Liver (tissue), 9 donors: ENCODE data around the gene EP300. TPM values are rescaled to one million over a fixed set of nuclear protein-coding genes. Genes with fewer than 3 reads are reported as not detected.

Experiments
- DNase-seq: peaks from one replicate; pipeline ENCODE4 v3.0.0-alpha.2; 2017; ENCODE audit warnings: low spot score
- H3K27ac ChIP-seq, 2 donors: one replicate each; pipeline ENCODE4 v1.7.0; 2013; ENCODE audit warnings: inconsistent platforms in 2 of 2, low read length in 2 of 2, control low read depth in 1 of 2, low read depth in 1 of 2, mild to moderate bottlenecking in 1 of 2
- H3K27me3 ChIP-seq, 4 donors: one replicate each; pipeline versions ENCODE4 v1.6.1 to v1.7.0; 2013; ENCODE audit warnings: low read length in 3 of 4, inconsistent platforms in 1 of 4, mild to moderate bottlenecking in 1 of 4, moderate library complexity in 1 of 4; ENCODE audit not compliant: control insufficient read depth in 4 of 4, insufficient read depth in 4 of 4
- H3K36me3 ChIP-seq, 4 donors: one replicate each; pipeline versions ENCODE4 v1.6.1 to v1.7.0; 2013; ENCODE audit warnings: low read length in 3 of 4, mild to moderate bottlenecking in 3 of 4, low read depth in 1 of 4, moderate library complexity in 1 of 4; ENCODE audit not compliant: control insufficient read depth in 4 of 4, insufficient read depth in 3 of 4
- H3K4me1 ChIP-seq, 4 donors: one replicate each; pipeline versions ENCODE4 v1.6.1 to v1.7.0; 2013; ENCODE audit warnings: low read length in 3 of 4, mild to moderate bottlenecking in 3 of 4, moderate library complexity in 1 of 4; ENCODE audit not compliant: control insufficient read depth in 4 of 4, insufficient read depth in 4 of 4
- H3K4me3 ChIP-seq, 3 donors: one replicate each; pipeline versions ENCODE4 v1.6.1 to v1.7.0; 2013; ENCODE audit warnings: low read length in 3 of 3, control low read depth in 1 of 3, low read depth in 1 of 3, mild to moderate bottlenecking in 1 of 3
- H3K9ac ChIP-seq, 2 donors: one replicate each; pipeline ENCODE4 v1.7.0; 2013; ENCODE audit warnings: low read length in 2 of 2, mild to moderate bottlenecking in 2 of 2, moderate library complexity in 2 of 2, control low read depth in 1 of 2, low read depth in 1 of 2
- H3K9me3 ChIP-seq, 4 donors: one replicate each; pipeline versions ENCODE4 v1.6.1 to v1.7.0; 2013; ENCODE audit warnings: low read length in 3 of 4; ENCODE audit not compliant: control insufficient read depth in 4 of 4
- EGR1 ChIP-seq, 2 donors: IDR thresholded peaks; 2 replicates each; pipeline ENCODE4 v1.6.1; 2016 to 2018; ENCODE audit warnings: antibody characterized with exemption in 2 of 2, low read depth in 2 of 2
- FOXA1 ChIP-seq: IDR thresholded peaks from 2 replicates; pipeline ENCODE4 v1.6.1; 2016; ENCODE audit warnings: antibody characterized with exemption
- FOXA2 ChIP-seq: IDR thresholded peaks from 2 replicates; pipeline ENCODE4 v1.6.1; 2016; ENCODE audit warnings: antibody characterized with exemption
- GABPA ChIP-seq, 2 donors: IDR thresholded peaks in 1 of 2; conservative IDR thresholded peaks in 1 of 2; 2 replicates each; pipeline ENCODE4 v1.6.1; 2016; ENCODE audit warnings: antibody characterized with exemption in 2 of 2, mild to moderate bottlenecking in 1 of 2, moderate library complexity in 1 of 2
- HNF4A ChIP-seq, 2 donors: conservative IDR thresholded peaks; 2 replicates each; pipeline ENCODE4 v1.6.1; 2016; ENCODE audit warnings: antibody characterized with exemption in 2 of 2, mild to moderate bottlenecking in 2 of 2
- HNF4G ChIP-seq: IDR thresholded peaks from 2 replicates; pipeline ENCODE4 v1.6.1; 2016; ENCODE audit warnings: antibody characterized with exemption
- JUND ChIP-seq, 2 donors: IDR thresholded peaks; 2 replicates each; pipeline ENCODE4 v1.6.1; 2016; ENCODE audit warnings: antibody characterized with exemption in 2 of 2
- NR2F2 ChIP-seq: IDR thresholded peaks from 2 replicates; pipeline ENCODE4 v1.6.1; 2016; ENCODE audit warnings: antibody characterized with exemption
- RAD21 ChIP-seq, 2 donors: IDR thresholded peaks; 2 replicates each; pipeline ENCODE4 v1.6.1; 2016; ENCODE audit warnings: antibody characterized with exemption in 2 of 2, mild to moderate bottlenecking in 2 of 2
- RXRA ChIP-seq, 2 donors: IDR thresholded peaks; 2 replicates each; pipeline ENCODE4 v1.6.1; 2017 to 2018; ENCODE audit warnings: antibody characterized with exemption in 2 of 2, mild to moderate bottlenecking in 1 of 2
- SP1 ChIP-seq: IDR thresholded peaks from 2 replicates; pipeline ENCODE4 v1.6.1; 2018; ENCODE audit warnings: antibody characterized with exemption, mild to moderate bottlenecking
- TAF1 ChIP-seq: conservative IDR thresholded peaks from 2 replicates; pipeline ENCODE4 v1.6.1; 2016; ENCODE audit warnings: antibody characterized with exemption, mild to moderate bottlenecking
- YY1 ChIP-seq: IDR thresholded peaks from 2 replicates; pipeline ENCODE4 v1.6.1; 2016; ENCODE audit warnings: antibody characterized with exemption, mild to moderate bottlenecking
- WGBS: extraction: QIAGEN DNeasy Blood & Tissue Kit; methylation state at CpG from one replicate; pipeline ENCODE4 v1.1.7; 2013; 5-methylcytosine and 5-hydroxymethylcytosine counted together
- polyA plus RNA-seq, 2 donors: library from polyadenylated mRNA; stranded (reverse) in 1 of 2; unstranded in 1 of 2; fragments of 200-250 nt in 1 of 2; fragments of >200 nt in 1 of 2; fragmentation: Nextera tagmentation in 1 of 2; extraction: Ambion mirVana in 1 of 2; gene quantifications; one replicate each; pipeline versions ENCODE4 v1.2.1 to v1.2.3, GENCODE V29; 2013 to 2015
- total RNA-seq, 2 donors: library from RNA; depleted of rRNA; stranded (reverse); fragments of >200 nt; gene quantifications; one replicate each; pipeline ENCODE4 v1.2.3, GENCODE V29; 2014
- TF ChIP-seq, protein P1 (sequence below): IDR thresholded peaks from 2 replicates; pipeline ENCODE4 v1.6.1; 2016; ENCODE audit warnings: antibody characterized with exemption, mild to moderate bottlenecking
- TF ChIP-seq, protein P2 (sequence below): IDR thresholded peaks from 2 replicates; pipeline ENCODE4 v1.6.1; 2016; ENCODE audit warnings: antibody characterized with exemption
- TF ChIP-seq, protein P3 (sequence below): IDR thresholded peaks from 2 replicates; pipeline ENCODE4 v1.6.1; 2016; ENCODE audit warnings: antibody characterized with exemption
- TF ChIP-seq, protein P4 (sequence below): IDR thresholded peaks from 2 replicates; pipeline ENCODE4 v1.6.1; 2016; ENCODE audit warnings: antibody characterized with exemption
- TF ChIP-seq, protein P5 (sequence below): fragments of 150-350 bp; IDR thresholded peaks from 2 replicates; pipeline ENCODE4 v1.5.1; 2017; ENCODE audit warnings: improper control_type of control experiment, low read depth, low read length; ENCODE audit not compliant: missing input control
- donor health status: healthy.
- donor health status: healthy.
- donor health status: healthy.
- donor health status: healthy.
- donor health status: healthy.

EP300 gene
- total and polyA plus RNA-seq, 4 donors = 6.9 to 95.5 (median 31.9) TPM

DNA sequence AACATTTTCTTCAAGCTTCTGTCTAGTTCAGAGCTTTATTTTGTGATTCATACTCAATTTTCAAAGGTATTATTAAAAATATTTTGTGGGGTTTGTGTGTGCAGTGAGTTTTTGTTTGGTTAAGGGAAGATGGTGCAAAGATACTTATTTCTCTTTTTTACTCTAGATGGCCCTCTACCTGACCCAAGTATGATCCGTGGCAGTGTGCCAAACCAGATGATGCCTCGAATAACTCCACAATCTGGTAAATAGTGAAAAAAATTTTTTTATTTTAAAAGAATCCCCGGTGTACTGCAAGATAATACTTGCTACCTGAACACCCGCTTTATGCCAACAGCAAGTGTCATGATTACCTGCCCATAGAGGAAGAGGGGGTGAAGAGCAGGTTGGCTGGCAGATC is 54.2 kb downstream of the EP300 start:
- H3K27ac ChIP-seq = no peak overlapping the region
- TF ChIP-seq YY1 = no peak
- no peak for TF ChIP-seq EGR1 (IDR thresholded peaks at IDR 0.05; ENCODE audit: low read depth in 2 of 2)
- TF ChIP-seq HNF4A (conservative IDR thresholded peaks at IDR 0.05) = no peak
- TF ChIP-seq JUND (IDR thresholded peaks at IDR 0.05) = no peak
- no peak for TF ChIP-seq HNF4G
- no peak for TF ChIP-seq SP1
- TF ChIP-seq, protein P1, sequence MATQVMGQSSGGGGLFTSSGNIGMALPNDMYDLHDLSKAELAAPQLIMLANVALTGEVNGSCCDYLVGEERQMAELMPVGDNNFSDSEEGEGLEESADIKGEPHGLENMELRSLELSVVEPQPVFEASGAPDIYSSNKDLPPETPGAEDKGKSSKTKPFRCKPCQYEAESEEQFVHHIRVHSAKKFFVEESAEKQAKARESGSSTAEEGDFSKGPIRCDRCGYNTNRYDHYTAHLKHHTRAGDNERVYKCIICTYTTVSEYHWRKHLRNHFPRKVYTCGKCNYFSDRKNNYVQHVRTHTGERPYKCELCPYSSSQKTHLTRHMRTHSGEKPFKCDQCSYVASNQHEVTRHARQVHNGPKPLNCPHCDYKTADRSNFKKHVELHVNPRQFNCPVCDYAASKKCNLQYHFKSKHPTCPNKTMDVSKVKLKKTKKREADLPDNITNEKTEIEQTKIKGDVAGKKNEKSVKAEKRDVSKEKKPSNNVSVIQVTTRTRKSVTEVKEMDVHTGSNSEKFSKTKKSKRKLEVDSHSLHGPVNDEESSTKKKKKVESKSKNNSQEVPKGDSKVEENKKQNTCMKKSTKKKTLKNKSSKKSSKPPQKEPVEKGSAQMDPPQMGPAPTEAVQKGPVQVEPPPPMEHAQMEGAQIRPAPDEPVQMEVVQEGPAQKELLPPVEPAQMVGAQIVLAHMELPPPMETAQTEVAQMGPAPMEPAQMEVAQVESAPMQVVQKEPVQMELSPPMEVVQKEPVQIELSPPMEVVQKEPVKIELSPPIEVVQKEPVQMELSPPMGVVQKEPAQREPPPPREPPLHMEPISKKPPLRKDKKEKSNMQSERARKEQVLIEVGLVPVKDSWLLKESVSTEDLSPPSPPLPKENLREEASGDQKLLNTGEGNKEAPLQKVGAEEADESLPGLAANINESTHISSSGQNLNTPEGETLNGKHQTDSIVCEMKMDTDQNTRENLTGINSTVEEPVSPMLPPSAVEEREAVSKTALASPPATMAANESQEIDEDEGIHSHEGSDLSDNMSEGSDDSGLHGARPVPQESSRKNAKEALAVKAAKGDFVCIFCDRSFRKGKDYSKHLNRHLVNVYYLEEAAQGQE = no peak
- TF ChIP-seq, protein P2, sequence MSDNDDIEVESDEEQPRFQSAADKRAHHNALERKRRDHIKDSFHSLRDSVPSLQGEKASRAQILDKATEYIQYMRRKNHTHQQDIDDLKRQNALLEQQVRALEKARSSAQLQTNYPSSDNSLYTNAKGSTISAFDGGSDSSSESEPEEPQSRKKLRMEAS = no peak
- no peak for TF ChIP-seq FOXA1
- TF ChIP-seq, protein P3, sequence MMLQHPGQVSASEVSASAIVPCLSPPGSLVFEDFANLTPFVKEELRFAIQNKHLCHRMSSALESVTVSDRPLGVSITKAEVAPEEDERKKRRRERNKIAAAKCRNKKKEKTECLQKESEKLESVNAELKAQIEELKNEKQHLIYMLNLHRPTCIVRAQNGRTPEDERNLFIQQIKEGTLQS = no peak
- TF ChIP-seq GABPA (IDR thresholded peaks at IDR 0.05 in 1 of 2, conservative IDR thresholded peaks at IDR 0.05 in 1 of 2) = no peak
- no peak for TF ChIP-seq FOXA2
- TF ChIP-seq TAF1 = no peak
- TF ChIP-seq, protein P4, sequence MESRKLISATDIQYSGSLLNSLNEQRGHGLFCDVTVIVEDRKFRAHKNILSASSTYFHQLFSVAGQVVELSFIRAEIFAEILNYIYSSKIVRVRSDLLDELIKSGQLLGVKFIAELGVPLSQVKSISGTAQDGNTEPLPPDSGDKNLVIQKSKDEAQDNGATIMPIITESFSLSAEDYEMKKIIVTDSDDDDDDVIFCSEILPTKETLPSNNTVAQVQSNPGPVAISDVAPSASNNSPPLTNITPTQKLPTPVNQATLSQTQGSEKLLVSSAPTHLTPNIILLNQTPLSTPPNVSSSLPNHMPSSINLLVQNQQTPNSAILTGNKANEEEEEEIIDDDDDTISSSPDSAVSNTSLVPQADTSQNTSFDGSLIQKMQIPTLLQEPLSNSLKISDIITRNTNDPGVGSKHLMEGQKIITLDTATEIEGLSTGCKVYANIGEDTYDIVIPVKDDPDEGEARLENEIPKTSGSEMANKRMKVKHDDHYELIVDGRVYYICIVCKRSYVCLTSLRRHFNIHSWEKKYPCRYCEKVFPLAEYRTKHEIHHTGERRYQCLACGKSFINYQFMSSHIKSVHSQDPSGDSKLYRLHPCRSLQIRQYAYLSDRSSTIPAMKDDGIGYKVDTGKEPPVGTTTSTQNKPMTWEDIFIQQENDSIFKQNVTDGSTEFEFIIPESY = no peak
- no peak for TF ChIP-seq RXRA (IDR thresholded peaks at IDR 0.05)
- no peak for TF ChIP-seq RAD21 (IDR thresholded peaks at IDR 0.05)
- TF ChIP-seq NR2F2 = no peak
- TF ChIP-seq, protein P5, sequence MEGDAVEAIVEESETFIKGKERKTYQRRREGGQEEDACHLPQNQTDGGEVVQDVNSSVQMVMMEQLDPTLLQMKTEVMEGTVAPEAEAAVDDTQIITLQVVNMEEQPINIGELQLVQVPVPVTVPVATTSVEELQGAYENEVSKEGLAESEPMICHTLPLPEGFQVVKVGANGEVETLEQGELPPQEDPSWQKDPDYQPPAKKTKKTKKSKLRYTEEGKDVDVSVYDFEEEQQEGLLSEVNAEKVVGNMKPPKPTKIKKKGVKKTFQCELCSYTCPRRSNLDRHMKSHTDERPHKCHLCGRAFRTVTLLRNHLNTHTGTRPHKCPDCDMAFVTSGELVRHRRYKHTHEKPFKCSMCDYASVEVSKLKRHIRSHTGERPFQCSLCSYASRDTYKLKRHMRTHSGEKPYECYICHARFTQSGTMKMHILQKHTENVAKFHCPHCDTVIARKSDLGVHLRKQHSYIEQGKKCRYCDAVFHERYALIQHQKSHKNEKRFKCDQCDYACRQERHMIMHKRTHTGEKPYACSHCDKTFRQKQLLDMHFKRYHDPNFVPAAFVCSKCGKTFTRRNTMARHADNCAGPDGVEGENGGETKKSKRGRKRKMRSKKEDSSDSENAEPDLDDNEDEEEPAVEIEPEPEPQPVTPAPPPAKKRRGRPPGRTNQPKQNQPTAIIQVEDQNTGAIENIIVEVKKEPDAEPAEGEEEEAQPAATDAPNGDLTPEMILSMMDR = no peak
- no peak for DNase-seq
- no peak overlapping the region for H3K9ac ChIP-seq
- H3K36me3 ChIP-seq = peaks cover 17 to 76% (median 72%) of the 10 kb centered on the region in 4 donors
- 80% methylated on average over 4 of the region's 4 CpGs for WGBS
- no peaks in the 10 kb centered on the region for H3K9me3 ChIP-seq
- H3K27me3 ChIP-seq = no peaks in the 10 kb centered on the region
- no peaks in the 10 kb centered on the region for H3K4me1 ChIP-seq
- H3K4me3 ChIP-seq = no peak overlapping the region

DNA sequence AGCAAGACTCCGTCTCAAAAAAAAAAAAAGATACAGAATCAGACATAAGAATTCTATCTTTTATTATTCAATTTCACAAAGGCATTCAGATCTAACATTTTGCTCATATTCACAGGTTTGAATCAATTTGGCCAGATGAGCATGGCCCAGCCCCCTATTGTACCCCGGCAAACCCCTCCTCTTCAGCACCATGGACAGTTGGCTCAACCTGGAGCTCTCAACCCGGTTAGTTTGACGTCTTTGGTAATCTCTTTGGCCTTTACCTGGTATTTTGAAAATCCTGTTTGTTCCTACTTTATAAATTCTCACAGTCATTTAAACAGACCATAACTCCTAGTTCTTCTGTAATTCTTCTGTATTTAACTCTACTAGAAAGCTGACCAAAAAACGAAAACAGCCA is 55.3 kb downstream of the EP300 start:
- no peak overlapping the region for H3K9ac ChIP-seq
- H3K27ac ChIP-seq = no peak overlapping the region
- H3K4me1 ChIP-seq = peaks cover 0 to 3% (median 0%) of the 10 kb centered on the region in 4 donors
- H3K4me3 ChIP-seq = no peak overlapping the region
- no peak for DNase-seq
- H3K27me3 ChIP-seq = no peaks in the 10 kb centered on the region
- H3K9me3 ChIP-seq = no peaks in the 10 kb centered on the region
- TF ChIP-seq, protein P1 = peak; percentile 91
- no peak for TF ChIP-seq FOXA2
- H3K36me3 ChIP-seq = peaks cover 21 to 76% (median 73%) of the 10 kb centered on the region in 4 donors
- WGBS = 93% methylated on average over 5 of the region's 5 CpGs
